A673 (cell line): Measurements from ENCODE around the gene TNRC6C.

Source experiments
- CTCF ChIP-seq: fragments of 300-800, 200-600 bp; sonication (generic); conservative IDR thresholded peaks from 2 replicates; pipeline ENCODE4 v1.5.1; 2017; ENCODE audit warnings: low read depth, mild to moderate bottlenecking, antibody characterized with exemption, low read length, moderate library complexity, mixed read lengths
- EZH2 ChIP-seq: fragments of 200-600 bp; sonication (generic); IDR thresholded peaks from 2 replicates; pipeline ENCODE4 v1.6.1; 2017; ENCODE audit warnings: borderline replicate concordance, low read depth, mild to moderate bottlenecking, mixed read lengths, antibody characterized with exemption, low read length; ENCODE audit not compliant: poor library complexity, severe bottlenecking

GRCh38 chr17:78118801-78119241 lies 160.3 kb downstream of the TNRC6C start:
- TF ChIP-seq CTCF, result no peak
- no peak for TF ChIP-seq EZH2
